HL-60 (cell line): ENCODE results near the gene IQSEC3.
"Not testable (repeated sequence)": the region's sequence is repeated elsewhere in the genome, so short reads cannot be mapped to it uniquely, and the experiment has no call there.

Experiments
- CTCF ChIP-seq: IDR thresholded peaks from one replicate; pipeline ENCODE4 v1.5.1; 2011; ENCODE audit warnings: low read length, control low read depth, inconsistent platforms; ENCODE audit not compliant: insufficient read depth
- POLR2AphosphoS5 ChIP-seq: IDR thresholded peaks from 2 replicates; pipeline ENCODE4 v1.6.1; 2012; ENCODE audit warnings: low read depth
- REST ChIP-seq: IDR thresholded peaks from 2 replicates; pipeline ENCODE4 v1.6.1; 2012; ENCODE audit warnings: low read depth; ENCODE audit not compliant: insufficient replicate concordance

GRCh38 chr12:74420-75190 is 8.0 kb downstream of the IQSEC3 start:
- TF ChIP-seq CTCF, POLR2AphosphoS5, REST: not testable (repeated sequence)
